ENCODE measurements around the gene STBD1. TPM values are rescaled to one million over a fixed set of nuclear protein-coding genes. Genes with fewer than 3 reads are reported as not detected.

STBD1 gene
- total and polyA plus RNA-seq, 2 experiments from 2014 or later: 2.0 to 2.6 TPM

GRCh38 chr4:76310683-76311082, 4.2 kb downstream of the STBD1 start:
- H3K4me2 ChIP-seq: no peak overlapping the region
- peaks cover 17% of the 10 kb centered on the region for H3K27me3 ChIP-seq (ENCODE audit: insufficient read depth)
- no peaks in the 10 kb centered on the region for H3K36me3 ChIP-seq (ENCODE audit: insufficient read depth)
- H3K9me2 ChIP-seq (ENCODE audit: insufficient read depth): no peaks in the 10 kb centered on the region
- no peak for DNase-seq (ENCODE audit: low spot score)
- no peak overlapping the region for H2AFZ ChIP-seq
- no peak overlapping the region for H3K4me3 ChIP-seq
- no peaks in the 10 kb centered on the region; the same call in 2 of the 3 replicates for H3K4me1 Mint-ChIP-seq
- H3K9me3 Mint-ChIP-seq: no peaks in the 10 kb centered on the region
- no peak overlapping the region for H3K27ac ChIP-seq (ENCODE audit: low read depth)
- H3K4me1 ChIP-seq (ENCODE audit: insufficient read depth): peaks cover 10% of the 10 kb centered on the region; the same call in 1 of the 2 replicates
- H3F3A ChIP-seq (replicated peaks; ENCODE audit: low read depth): no peaks in the 10 kb centered on the region
- peaks cover 14% of the 10 kb centered on the region for H3K27me3 Mint-ChIP-seq (ENCODE audit: insufficient read depth, low read depth, poor library complexity)
- no peak for ATAC-seq
- no peak overlapping the region for H3K4me3 Mint-ChIP-seq
- H3K27ac Mint-ChIP-seq: no peak overlapping the region
- H4K20me1 ChIP-seq (replicated peaks; ENCODE audit: insufficient read depth): 0 out of 2 replicates have a peak, but pooled peaks cover 4% of the 10 kb centered on the region
- no peaks in the 10 kb centered on the region for H3K79me2 ChIP-seq (replicated peaks; ENCODE audit: insufficient read depth)
- peaks cover 4% of the 10 kb centered on the region; the same call in 1 of the 3 replicates for H3K36me3 Mint-ChIP-seq (ENCODE audit: low read depth)
- no peak for TF ChIP-seq ZNF462 (CRISPR knock-in tag; IDR thresholded peaks at IDR 0.05)
- TF ChIP-seq ETS1 (IDR thresholded peaks at IDR 0.05): no peak
- no peak for TF ChIP-seq ZNF331 (CRISPR knock-in tag; IDR thresholded peaks at IDR 0.05; ENCODE audit: low read depth)
- TF ChIP-seq CTCF (conservative IDR thresholded peaks at IDR 0.05; ENCODE audit: low read depth in 2 of 2): no peak
- TF ChIP-seq ZNF114 (CRISPR knock-in tag; IDR thresholded peaks at IDR 0.05): no peak
- no peak for TF ChIP-seq JUNB (IDR thresholded peaks at IDR 0.05; ENCODE audit: unreplicated experiment)
- no peak for TF ChIP-seq STAT1 (IDR thresholded peaks at IDR 0.05; ENCODE audit: unreplicated experiment)
- TF ChIP-seq POLR2AphosphoS5 (IDR thresholded peaks at IDR 0.05; ENCODE audit: low read depth): no peak
- no peak for TF ChIP-seq EZH2phosphoT487 (IDR thresholded peaks at IDR 0.05; ENCODE audit: unreplicated experiment)
- no peak for TF ChIP-seq NANOG (IDR thresholded peaks at IDR 0.05; ENCODE audit: borderline replicate concordance)
- TF ChIP-seq REST (IDR thresholded peaks at IDR 0.05; ENCODE audit: unreplicated experiment): no peak
- no peak for TF ChIP-seq CREB1 (CRISPR knock-in tag; IDR thresholded peaks at IDR 0.05; ENCODE audit: low read depth)
- no peak for TF ChIP-seq EZH2 (IDR thresholded peaks at IDR 0.05; ENCODE audit: low read depth, unreplicated experiment)

All from GM23338 (cell line).